ENCODE data around the gene PDCL2. TPM values are rescaled to one million over a fixed set of nuclear protein-coding genes. Genes with fewer than 3 reads are reported as not detected.

Gene PDCL2
- total RNA-seq, 1 donor from 2014 or later, result not detected

GRCh38 chr4:55507612-55508011 is 84.4 kb downstream of the PDCL2 start:
- Histone ChIP-seq H3K36me3 (no peaks in the 10 kb centered on the region), H3K9me3 (no peaks in the 10 kb centered on the region), H3K27me3 (no peaks in the 10 kb centered on the region), H3K4me1 (no peaks in the 10 kb centered on the region), H3K4me3 (no peak overlapping the region), H3K27ac (no peak overlapping the region)
- ATAC-seq (no peak), DNase-seq (no peak)
- intact Hi-C loops (cut with DNase I), result no loop called here
- TF ChIP-seq, protein P1, sequence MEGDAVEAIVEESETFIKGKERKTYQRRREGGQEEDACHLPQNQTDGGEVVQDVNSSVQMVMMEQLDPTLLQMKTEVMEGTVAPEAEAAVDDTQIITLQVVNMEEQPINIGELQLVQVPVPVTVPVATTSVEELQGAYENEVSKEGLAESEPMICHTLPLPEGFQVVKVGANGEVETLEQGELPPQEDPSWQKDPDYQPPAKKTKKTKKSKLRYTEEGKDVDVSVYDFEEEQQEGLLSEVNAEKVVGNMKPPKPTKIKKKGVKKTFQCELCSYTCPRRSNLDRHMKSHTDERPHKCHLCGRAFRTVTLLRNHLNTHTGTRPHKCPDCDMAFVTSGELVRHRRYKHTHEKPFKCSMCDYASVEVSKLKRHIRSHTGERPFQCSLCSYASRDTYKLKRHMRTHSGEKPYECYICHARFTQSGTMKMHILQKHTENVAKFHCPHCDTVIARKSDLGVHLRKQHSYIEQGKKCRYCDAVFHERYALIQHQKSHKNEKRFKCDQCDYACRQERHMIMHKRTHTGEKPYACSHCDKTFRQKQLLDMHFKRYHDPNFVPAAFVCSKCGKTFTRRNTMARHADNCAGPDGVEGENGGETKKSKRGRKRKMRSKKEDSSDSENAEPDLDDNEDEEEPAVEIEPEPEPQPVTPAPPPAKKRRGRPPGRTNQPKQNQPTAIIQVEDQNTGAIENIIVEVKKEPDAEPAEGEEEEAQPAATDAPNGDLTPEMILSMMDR (IDR thresholded peaks at IDR 0.05), result no peak

Other genes starting within 250 kb of the PDCL2 start
- 19.6 TPM for gene SRD5A3, start 246.0 kb downstream of the PDCL2 start, total RNA-seq
- gene TMEM165, start 196.3 kb downstream of the PDCL2 start, total RNA-seq, result 141 TPM
- gene CLOCK, start 45.3 kb downstream of the PDCL2 start, total RNA-seq, result 24.2 TPM
- 2.1 TPM for gene NMU, start 44.1 kb upstream of the PDCL2 start, total RNA-seq
- not detected for gene EXOC1L, start 227.5 kb upstream of the PDCL2 start, total RNA-seq